ENCODE results near the gene CHRDL2. TPM values are rescaled to one million over a fixed set of nuclear protein-coding genes. Genes with fewer than 3 reads are reported as not detected.

The CHRDL2 gene
- total and polyA plus RNA-seq, 2 of the 13 experiments (the other 11 are each of a cell fraction or from before 2014, with no cell fraction given), result 0.04 TPM; not detected in 1

DNA sequence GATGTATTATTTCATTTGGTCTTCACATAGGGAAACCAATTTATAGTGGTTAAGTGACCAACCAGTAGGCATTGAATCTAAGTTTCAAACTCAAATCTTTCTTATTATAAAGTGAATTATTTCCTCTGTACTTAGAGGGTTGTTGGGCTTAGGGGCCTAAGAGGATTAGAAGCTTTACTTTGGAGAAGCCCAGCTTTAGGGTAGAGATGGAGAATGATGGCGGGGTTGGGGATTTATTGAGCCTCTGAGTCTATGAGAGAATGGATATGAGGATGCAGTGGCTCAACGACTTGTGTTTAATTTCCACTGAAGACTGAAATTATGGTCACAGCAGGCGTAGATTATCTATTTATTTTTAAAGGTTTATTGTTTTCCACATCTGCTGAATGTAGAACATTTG, 55.5 kb downstream of the CHRDL2 start:
- ChIA-PET CTCF (ENCODE audit: low intra/inter-chr PET ratio, low total read pairs) (no interaction called here), POLR2A (no interaction called here)
- peaks cover 0 to 1% of the 10 kb centered on the region in 2 experiments; a peak in 2 of 5 replicates for H3K27me3 ChIP-seq (ENCODE audit: control insufficient read depth in 1 of 2, insufficient read depth in 2 of 2, low read length in 2 of 2)
- no peaks in the 10 kb centered on the region for H3K36me3 ChIP-seq (replicated peaks in 1 of 2; ENCODE audit: control insufficient read depth in 1 of 2, insufficient read depth in 2 of 2, low read length in 2 of 2)
- no peak overlapping the region for H3K9ac ChIP-seq (ENCODE audit: insufficient read depth, low read depth, low read length)
- no peak for ATAC-seq
- DNase-seq (ENCODE audit: low spot score), result no peak
- no peaks in the 10 kb centered on the region for H3K79me2 ChIP-seq (ENCODE audit: insufficient read depth, low read length)
- no peaks in the 10 kb centered on the region for H4K20me1 ChIP-seq (ENCODE audit: insufficient read depth, low read length)
- H3K9me3 ChIP-seq (ENCODE audit: low read length), result no peaks in the 10 kb centered on the region
- H3K4me3 ChIP-seq (replicated peaks in 1 of 3; ENCODE audit: insufficient read depth in 1 of 3, low read depth in 2 of 3, low read length in 3 of 3), result no peak overlapping the region
- no peak for TF ChIP-seq JARID2 (CRISPR knock-in tag; IDR thresholded peaks at IDR 0.05; ENCODE audit: insufficient replicate concordance)
- no peak for TF ChIP-seq ZNF782 (CRISPR knock-in tag; IDR thresholded peaks at IDR 0.05; ENCODE audit: borderline replicate concordance)
- no peak for TF ChIP-seq JUN (CRISPR knock-in tag; IDR thresholded peaks at IDR 0.05)
- TF ChIP-seq HDAC2 (CRISPR knock-in tag; IDR thresholded peaks at IDR 0.05), result no peak
- no peak for TF ChIP-seq ZFY (CRISPR knock-in tag; IDR thresholded peaks at IDR 0.05)
- TF ChIP-seq, protein P1, sequence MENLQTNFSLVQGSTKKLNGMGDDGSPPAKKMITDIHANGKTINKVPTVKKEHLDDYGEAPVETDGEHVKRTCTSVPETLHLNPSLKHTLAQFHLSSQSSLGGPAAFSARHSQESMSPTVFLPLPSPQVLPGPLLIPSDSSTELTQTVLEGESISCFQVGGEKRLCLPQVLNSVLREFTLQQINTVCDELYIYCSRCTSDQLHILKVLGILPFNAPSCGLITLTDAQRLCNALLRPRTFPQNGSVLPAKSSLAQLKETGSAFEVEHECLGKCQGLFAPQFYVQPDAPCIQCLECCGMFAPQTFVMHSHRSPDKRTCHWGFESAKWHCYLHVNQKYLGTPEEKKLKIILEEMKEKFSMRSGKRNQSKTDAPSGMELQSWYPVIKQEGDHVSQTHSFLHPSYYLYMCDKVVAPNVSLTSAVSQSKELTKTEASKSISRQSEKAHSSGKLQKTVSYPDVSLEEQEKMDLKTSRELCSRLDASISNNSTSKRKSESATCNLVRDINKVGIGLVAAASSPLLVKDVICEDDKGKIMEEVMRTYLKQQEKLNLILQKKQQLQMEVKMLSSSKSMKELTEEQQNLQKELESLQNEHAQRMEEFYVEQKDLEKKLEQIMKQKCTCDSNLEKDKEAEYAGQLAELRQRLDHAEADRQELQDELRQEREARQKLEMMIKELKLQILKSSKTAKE (CRISPR knock-in tag; IDR thresholded peaks at IDR 0.05; ENCODE audit: borderline replicate concordance), result no peak
- TF ChIP-seq ATRX (CRISPR knock-in tag; IDR thresholded peaks at IDR 0.05; ENCODE audit: borderline replicate concordance), result no peak
- TF ChIP-seq NRL (CRISPR knock-in tag; IDR thresholded peaks at IDR 0.05; ENCODE audit: borderline replicate concordance), result no peak
- FAIRE-seq, result no peak
- BruUV-seq (replicated peaks), result no TSS peak
- intact Hi-C loops (cut with micrococcal nuclease; ENCODE audit: unreplicated experiment), result no loop called here
- H2AFZ ChIP-seq (ENCODE audit: low read length), result no peak overlapping the region
- WGBS (ENCODE audit: low lambda C conversion rate), result 31% methylated on average over 3 of the region's 3 CpGs
- H3K4me2 ChIP-seq (ENCODE audit: low read depth, low read length), result no peak overlapping the region
- no peak overlapping the region for H3K27ac ChIP-seq (ENCODE audit: extremely low read length, insufficient read depth, low read length)
- peaks cover 8% of the 10 kb centered on the region; the same call in 1 of the 2 replicates for H3K4me1 ChIP-seq (ENCODE audit: insufficient read depth, low read length)
- in situ Hi-C loops (cut with HindIII; ENCODE audit: extremely low pct_ligation_motif_present, low pct_unique_long_range_greater_than_20kb), result no loop called here
